Middle frontal gyrus (tissue), 1 donor: ENCODE results near the gene RTN4IP1.

Source experiments
- DNase-seq: peaks from one replicate; pipeline ENCODE4 v3.0.0-alpha.2; 2015; ENCODE audit warnings: low spot score; ENCODE audit errors: extremely low spot score

The RTN4IP1 gene

DNA sequence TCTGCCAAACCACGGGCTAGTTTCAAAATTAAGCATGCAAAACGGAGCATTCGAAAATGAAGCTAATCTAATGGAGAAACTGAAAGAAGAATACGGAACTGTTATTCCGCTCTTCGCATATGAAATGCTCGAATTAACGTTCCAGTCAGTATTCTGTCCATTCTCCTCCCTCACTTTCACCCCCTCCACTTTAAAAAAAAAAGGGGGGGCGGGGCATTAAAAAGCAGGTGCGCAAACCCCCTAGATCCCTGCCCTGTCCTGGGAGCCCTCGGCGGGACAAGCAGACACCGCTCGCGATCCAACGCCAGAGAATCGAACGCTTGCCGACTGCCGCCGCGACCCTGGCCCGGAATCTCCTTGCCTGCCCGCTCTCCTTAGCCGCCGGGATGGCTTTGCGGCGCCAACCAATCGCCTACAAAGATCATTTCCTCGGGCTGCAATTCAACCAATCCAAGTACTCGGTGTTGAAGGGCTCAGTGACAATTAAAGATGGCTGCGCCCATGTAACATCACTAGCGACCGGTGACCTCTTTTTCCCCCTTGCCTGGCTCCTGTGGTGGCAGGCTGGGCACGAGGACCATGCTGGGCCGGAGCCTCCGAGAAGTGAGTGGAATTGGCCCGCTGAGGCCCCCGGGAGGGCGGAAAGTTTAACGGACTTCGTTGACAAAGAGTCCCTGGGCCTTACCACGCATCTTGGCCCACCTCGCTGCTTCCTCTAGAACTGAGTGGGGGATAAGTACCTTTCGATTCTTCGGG lies at the start of gene RTN4IP1, which contains the start of gene QRSL1:
Gene RTN4IP1 (minus strand): TSS at position 396 of the 756 bp plus-strand sequence. CDS start 477 bp downstream, outside the sequence.
Gene QRSL1 (plus strand): TSS at position 476 of the 756 bp plus-strand sequence. CDS start 104 bp downstream, at position 580.
- DNase-seq, result peak; percentile 87

DNA sequence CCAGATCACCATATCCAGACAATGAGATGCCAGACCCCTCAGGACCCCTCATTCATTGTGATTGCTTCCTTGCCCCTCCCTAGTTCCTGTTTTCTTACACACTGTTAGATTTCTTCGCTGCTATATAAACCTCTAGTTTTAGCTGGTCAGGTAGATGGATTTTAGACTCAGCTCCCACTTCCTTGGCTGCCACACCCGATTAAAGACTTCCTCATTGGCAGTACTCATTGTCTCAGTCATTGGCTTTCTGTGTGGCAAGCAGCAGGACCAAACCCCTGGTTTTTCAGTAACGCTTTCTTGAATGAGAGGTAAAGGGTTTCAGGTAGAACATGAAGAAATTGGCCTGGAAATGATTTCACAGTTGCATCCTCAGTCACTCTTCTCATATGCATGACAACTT lies 48.0 kb upstream of the RTN4IP1 start:
- no peak for DNase-seq

DNA sequence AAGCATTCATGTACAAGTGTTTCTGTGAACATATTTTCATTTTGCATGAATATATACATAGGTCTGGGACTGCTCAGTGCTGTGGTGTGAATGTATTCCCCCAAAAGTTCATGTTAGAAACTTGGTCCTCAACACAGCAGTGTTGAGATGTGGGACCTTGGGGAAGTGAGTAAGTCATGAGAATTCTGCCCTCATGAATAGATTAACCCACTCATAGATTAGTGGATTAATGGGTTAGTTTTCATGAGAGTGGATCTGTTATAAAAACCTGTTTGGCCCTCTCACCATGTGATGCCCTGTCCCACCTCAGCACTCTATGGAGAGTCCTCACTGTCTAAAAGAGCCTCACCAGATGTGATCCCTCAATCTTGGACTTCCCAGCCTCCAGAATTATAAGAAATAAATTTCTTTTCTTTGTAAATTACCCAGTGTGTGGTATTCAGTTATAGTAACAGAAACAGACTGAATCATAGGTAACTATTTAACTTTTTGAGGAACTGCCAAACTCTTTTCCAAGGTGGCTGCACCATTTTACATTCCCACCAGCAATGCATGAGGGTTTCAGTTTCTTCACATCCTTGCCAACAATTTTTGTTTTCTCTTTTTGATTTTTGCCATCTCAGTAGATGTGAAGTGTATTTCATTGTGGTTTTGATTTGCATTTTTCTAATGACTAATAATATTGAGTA lies 45.4 kb upstream of the RTN4IP1 start:
- DNase-seq, result no peak

GRCh38 chr6:106671651-106672050 lies 42.4 kb upstream of the RTN4IP1 start:
- no peak for DNase-seq

- no peak for DNase-seq
These were observed 40.9 kb upstream of the RTN4IP1 start for GRCh38 chr6:106670236-106670635.

DNA sequence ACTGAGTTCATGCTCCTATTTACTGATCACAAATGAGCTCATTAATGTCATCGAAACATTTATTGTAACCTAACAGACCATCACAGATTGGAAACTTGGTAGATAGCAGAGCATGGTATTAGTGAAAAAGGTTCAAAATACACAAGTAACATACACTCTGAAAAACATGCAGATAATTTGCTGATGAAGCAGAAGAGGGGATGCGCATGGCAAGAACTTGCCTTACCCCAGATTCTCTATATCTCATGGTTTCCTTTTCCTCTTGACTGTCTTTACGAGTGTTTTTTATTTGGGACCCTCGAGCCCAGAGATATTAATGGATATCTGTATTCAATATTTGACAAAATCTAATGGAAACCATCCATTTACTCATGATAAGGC lies 37.7 kb upstream of the RTN4IP1 start:
- no peak for DNase-seq

DNA sequence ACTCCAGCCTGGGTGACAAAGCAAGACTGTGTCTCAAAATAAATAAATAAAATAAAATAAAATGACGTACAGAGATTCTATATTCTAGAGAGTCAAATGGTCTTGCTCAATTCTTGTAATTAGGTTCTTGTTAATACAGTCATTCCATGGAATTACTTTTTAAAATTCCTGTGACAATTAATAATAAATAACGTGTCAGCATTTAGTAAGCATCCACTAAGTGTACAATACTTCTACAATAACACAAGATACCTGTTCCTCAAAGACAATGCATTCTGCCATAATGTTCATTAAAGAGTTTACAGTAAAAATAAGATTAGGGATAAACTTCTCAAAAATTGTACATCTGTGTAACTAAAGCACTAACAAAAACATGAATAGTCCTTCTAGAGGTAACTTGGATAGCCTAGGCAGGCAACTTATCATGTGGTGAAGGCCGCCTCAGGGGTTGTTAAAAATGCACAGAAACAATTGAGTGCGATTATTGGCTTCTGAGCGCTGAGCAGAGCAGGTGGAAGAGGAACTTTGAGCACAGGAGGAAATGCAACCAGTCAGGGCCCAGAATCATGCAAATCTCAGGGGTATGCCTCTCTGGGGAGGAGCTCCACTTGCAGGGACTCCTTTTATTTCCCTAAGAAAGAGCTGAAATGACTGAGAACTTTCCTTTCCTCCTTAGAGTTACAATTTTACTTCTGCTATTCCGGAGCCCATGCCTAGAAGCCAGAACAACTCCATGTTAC lies 37.2 kb upstream of the RTN4IP1 start:
- no peak for DNase-seq

DNA sequence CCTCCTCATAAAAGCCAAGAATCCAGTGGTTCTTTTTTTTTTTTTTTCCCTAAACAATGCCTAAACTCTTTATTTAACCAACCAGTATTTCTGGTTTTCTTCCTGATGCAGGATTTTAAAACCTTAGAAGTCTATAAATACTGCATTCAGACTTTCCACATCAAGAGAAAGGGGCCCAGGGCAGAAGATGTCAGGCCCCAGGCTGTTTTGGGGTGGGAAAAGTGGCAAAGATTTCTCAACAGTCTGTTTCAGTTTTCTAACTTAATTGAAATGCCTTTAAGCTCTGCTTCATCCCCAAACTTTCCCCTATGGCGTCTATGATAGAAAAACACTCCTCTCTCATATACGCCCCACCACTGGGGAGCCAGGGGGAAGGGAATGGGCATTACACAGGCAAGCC lies 33.2 kb upstream of the RTN4IP1 start:
- no peak for DNase-seq

GRCh38 chr6:106659859-106660258 lies 30.6 kb upstream of the RTN4IP1 start:
- no peak for DNase-seq

DNA sequence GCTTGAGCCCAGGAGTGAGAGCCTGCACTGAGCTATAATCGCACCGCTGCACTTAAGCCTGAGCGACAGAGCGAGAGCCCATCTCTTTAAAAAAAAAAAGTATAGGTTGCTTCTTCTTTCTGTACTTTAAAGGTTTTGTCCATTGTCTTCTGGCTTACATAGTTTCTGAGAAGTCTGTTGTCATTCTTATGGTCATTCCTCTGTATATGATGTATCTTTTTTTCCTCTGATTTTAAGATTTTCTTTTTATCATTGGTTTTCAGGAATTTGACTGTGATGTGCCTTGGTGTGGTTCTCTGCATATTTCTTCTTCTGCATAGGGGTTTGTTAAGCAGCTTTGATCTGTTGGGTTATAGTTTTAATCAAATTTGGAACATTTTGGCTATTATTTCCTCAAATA lies 29.2 kb upstream of the RTN4IP1 start:
- no peak for DNase-seq

- DNase-seq, result no peak
These were observed 19.5 kb upstream of the RTN4IP1 start for GRCh38 chr6:106648651-106649308.

DNA sequence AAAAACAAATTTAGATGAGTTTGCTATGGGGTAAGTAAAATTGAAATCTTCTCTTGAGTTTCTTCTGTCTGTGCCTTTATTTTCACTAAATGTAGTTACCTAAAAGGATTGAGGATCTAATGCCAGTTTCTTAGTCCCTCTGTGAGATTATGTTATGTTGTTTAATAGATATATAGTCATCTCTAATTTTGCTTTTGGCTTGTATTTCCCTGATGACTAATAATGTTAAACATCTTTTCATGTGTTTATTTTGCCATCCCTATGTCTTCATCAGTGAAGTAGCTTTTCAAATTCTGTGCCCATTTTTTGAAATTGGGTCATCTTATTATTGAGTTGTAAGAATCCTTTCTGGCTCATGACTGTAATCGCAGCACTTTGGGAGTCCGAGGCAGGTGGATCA lies 13.8 kb upstream of the RTN4IP1 start:
- DNase-seq, result no peak

- no peak for DNase-seq
These were observed 13.2 kb upstream of the RTN4IP1 start for GRCh38 chr6:106642476-106642875.

GRCh38 chr6:106639812-106640211 lies 10.5 kb upstream of the RTN4IP1 start:
- DNase-seq, result no peak

- DNase-seq, result no peak
These were observed 8.5 kb upstream of the RTN4IP1 start for GRCh38 chr6:106637717-106638341.

DNA sequence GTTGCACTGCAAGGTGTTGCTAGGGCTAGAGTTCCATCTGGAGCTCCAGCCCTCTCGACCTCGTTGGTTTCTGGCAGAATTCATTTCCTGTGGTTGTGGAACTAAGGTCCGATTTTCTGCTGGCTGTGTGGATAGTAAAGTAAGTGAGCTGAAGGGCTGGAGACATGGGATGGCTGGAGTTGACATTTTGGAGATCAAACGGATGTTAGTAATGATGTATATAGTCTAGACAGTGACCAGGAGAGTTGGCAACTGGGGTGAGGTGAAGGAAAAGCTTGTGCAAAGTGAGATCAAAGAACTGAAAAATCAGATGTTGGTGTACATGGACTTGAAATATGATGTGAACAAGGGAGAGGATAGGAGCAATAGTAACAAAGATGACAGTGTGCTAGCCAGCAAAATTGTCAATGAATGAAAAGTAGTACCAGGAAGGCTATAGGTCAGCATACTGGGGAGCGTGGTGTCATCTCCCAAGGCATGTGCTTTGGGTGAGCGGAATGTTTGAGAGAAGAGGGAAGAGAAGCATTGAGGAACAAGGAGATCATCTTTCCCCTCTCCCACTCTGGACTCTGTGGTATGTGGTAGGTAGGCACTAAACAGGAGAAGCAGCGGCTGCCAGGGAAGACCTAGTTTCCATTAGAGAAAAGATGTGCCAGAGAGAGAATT lies 7.9 kb upstream of the RTN4IP1 start:
- DNase-seq, result no peak

- no peak for DNase-seq
These were observed 5.3 kb upstream of the RTN4IP1 start for GRCh38 chr6:106634565-106634964.

GRCh38 chr6:106631346-106631745 lies 2.0 kb upstream of the RTN4IP1 start:
- DNase-seq, result no peak

DNA sequence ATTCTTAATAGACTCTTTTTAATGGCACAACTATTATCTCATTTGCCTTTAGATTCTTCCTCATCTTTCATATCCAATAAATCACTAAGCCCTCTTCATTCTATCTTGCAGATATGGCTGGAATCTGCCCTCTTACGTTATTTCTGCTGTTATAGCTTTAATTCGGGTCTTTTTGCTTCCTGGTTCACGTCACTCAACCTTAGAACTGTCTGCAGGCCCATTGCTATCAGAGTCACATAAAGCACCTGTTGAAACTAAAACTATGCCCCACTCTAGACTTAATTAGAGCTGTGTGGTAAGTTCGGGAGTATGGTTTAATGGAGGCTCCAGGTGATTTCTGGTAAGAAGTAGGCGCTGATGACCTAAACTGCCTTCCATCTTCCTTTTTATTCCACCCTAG lies 1.1 kb upstream of the RTN4IP1 start:
- no peak for DNase-seq

DNA sequence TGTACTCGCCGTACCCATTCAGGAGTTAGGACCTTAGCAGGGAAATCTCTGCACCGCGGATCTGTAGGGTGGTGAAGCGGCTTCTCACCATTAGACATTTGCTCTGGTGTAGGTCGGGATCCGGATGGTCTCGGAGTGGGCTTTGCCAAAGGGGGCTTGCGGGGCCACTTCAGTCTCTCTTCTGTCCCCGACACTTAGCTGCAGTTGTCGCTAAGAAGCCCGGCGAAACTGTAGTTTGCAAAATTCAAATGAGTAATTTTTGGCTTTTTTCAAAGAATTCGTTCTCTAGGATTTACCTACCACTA lies 513 bp upstream of the RTN4IP1 start:
- no peak for DNase-seq

DNA sequence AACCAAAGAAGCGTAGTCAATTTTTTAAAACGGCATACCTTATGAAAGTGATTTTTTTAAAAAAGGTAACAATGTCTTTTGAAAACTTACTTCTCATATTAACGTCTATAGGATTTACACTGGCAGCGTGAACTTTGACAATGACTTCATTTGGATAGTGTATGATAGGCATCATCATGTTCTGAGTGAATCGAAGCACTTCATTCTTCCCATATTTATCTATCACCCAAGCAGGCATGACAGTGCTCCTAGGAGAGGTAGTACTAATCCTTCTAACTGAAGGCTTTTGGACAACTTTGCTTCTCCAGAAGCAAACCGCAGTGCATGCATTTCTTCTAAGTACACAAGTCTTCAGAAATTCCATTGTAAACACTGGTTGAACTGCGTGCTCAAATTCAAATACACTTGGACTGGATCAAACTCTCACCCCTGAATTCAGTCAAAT lies 618 bp downstream of the RTN4IP1 start:
- no peak for DNase-seq
